ENCODE measurements around the gene TRMT2B. TPM values are rescaled to one million over a fixed set of nuclear protein-coding genes. Genes with fewer than 3 reads are reported as not detected.

Gene TRMT2B
- total and polyA plus RNA-seq, 2 of the 13 experiments (the other 11 are each of a cell fraction or from before 2014, with no cell fraction given), result 7.0 to 11.2 TPM

Other genes with a start within 250 kb of the TRMT2B start
- 26.7 and 37.1 TPM in 2 replicates for gene CSTF2, start 231.7 kb downstream of the TRMT2B start, total RNA-seq (2016; rRNA removed; fragmentation: Illumina TruSeq; extraction: Trizol)
- gene CSTF2, start 231.7 kb downstream of the TRMT2B start, polyA plus RNA-seq (2011; rRNA removed), result 17.5 and 19.7 TPM in 2 replicates
- gene NOX1, start 177.8 kb downstream of the TRMT2B start, total RNA-seq (2016; rRNA removed; fragmentation: Illumina TruSeq; extraction: Trizol), result not detected in 2 replicates
- gene NOX1, start 177.8 kb downstream of the TRMT2B start, polyA plus RNA-seq (2011; rRNA removed), result 0.07 and 0.10 TPM in 2 replicates
- not detected in 2 replicates for gene XKRX, start 123.2 kb downstream of the TRMT2B start, total RNA-seq (2016; rRNA removed; fragmentation: Illumina TruSeq; extraction: Trizol)
- not detected in 2 replicates for gene XKRX, start 123.2 kb downstream of the TRMT2B start, polyA plus RNA-seq (2011; rRNA removed)
- gene ARL13A, start 82.4 kb downstream of the TRMT2B start, total RNA-seq (2016; rRNA removed; fragmentation: Illumina TruSeq; extraction: Trizol), result not detected in 2 replicates
- gene ARL13A, start 82.4 kb downstream of the TRMT2B start, polyA plus RNA-seq (2011; rRNA removed), result not detected in 2 replicates
- gene TMEM35A, start 26.8 kb upstream of the TRMT2B start, total RNA-seq (2016; rRNA removed; fragmentation: Illumina TruSeq; extraction: Trizol), result not detected in 2 replicates
- gene TMEM35A, start 26.8 kb upstream of the TRMT2B start, polyA plus RNA-seq (2011; rRNA removed), result 0.03 TPM in 1 of 2 replicates, not detected in the other
- gene CENPI, start 46.1 kb upstream of the TRMT2B start, total RNA-seq (2016; rRNA removed; fragmentation: Illumina TruSeq; extraction: Trizol), result 26.5 and 38.2 TPM in 2 replicates
- gene CENPI, start 46.1 kb upstream of the TRMT2B start, polyA plus RNA-seq (2011; rRNA removed), result 3.4 and 5.1 TPM in 2 replicates
- 0.03 and 0.04 TPM in 2 replicates for gene DRP2, start 167.7 kb upstream of the TRMT2B start, total RNA-seq (2016; rRNA removed; fragmentation: Illumina TruSeq; extraction: Trizol)
- 0.07 and 0.09 TPM in 2 replicates for gene DRP2, start 167.7 kb upstream of the TRMT2B start, polyA plus RNA-seq (2011; rRNA removed)
- gene TAF7L, start 239.2 kb upstream of the TRMT2B start, total RNA-seq (2016; rRNA removed; fragmentation: Illumina TruSeq; extraction: Trizol), result not detected in 2 replicates
- 0.05 TPM in 1 of 2 replicates, not detected in the other for gene TAF7L, start 239.2 kb upstream of the TRMT2B start, polyA plus RNA-seq (2011; rRNA removed)